GM19397 (cell line): ENCODE measurements around the gene TMEFF2.

Experiments used
- ATAC-seq: cut with Tn5 transposase; IDR thresholded peaks from one replicate; pipeline ENCODE4 v1.9.1; 2021; ENCODE audit warnings: mild to moderate bottlenecking, moderate library complexity; ENCODE audit not compliant: unreplicated experiment

The TMEFF2 gene

GRCh38 chr2:191913796-191914195 lies 280.9 kb downstream of the TMEFF2 start:
- no peak for ATAC-seq

GRCh38 chr2:191912764-191913163 lies 282.0 kb downstream of the TMEFF2 start:
- ATAC-seq: no peak

- ATAC-seq: no peak
These were observed 284.2 kb downstream of the TMEFF2 start for GRCh38 chr2:191910518-191910917.

- ATAC-seq: no peak
These were observed 285.9 kb downstream of the TMEFF2 start for GRCh38 chr2:191908874-191909273.

- no peak for ATAC-seq
These were observed 287.2 kb downstream of the TMEFF2 start for GRCh38 chr2:191907545-191907944.

- ATAC-seq: no peak
These were observed 287.6 kb downstream of the TMEFF2 start for GRCh38 chr2:191907091-191907490.

- ATAC-seq: no peak
These were observed 289.4 kb downstream of the TMEFF2 start for GRCh38 chr2:191905336-191905735.

GRCh38 chr2:191901031-191901430 lies 293.7 kb downstream of the TMEFF2 start:
- ATAC-seq: no peak

- no peak for ATAC-seq
These were observed 295.3 kb downstream of the TMEFF2 start for GRCh38 chr2:191899410-191899809.
